Adrenal gland (tissue), 5 donors: ENCODE measurements around the gene ANTKMT.

Source experiments
- POLR2A ChIP-seq, 2 donors: fragments of 450-650 bp; IDR thresholded peaks; one replicate each; pipeline ENCODE4 v1.6.1; 2017; ENCODE audit warnings: antibody characterized with exemption in 2 of 2, mild to moderate bottlenecking in 2 of 2, moderate library complexity in 1 of 2
- TF ChIP-seq, protein P1 (sequence below), 6 experiments: fragments of 450-650 bp in 4 of 6; fragments of 200-600 bp in 2 of 6; sonication (generic) in 1 of 6; IDR thresholded peaks; 1 replicate in 5 of 6; 2 replicates in 1 of 6; pipeline versions ENCODE4 v1.5.1 to v1.8.0; 2016 to 2021; ENCODE audit warnings: antibody characterized with exemption in 6 of 6, mild to moderate bottlenecking in 2 of 6, moderate library complexity in 1 of 6
- donor health status: DM: no; HTN: no; CAD: no.

DNA sequence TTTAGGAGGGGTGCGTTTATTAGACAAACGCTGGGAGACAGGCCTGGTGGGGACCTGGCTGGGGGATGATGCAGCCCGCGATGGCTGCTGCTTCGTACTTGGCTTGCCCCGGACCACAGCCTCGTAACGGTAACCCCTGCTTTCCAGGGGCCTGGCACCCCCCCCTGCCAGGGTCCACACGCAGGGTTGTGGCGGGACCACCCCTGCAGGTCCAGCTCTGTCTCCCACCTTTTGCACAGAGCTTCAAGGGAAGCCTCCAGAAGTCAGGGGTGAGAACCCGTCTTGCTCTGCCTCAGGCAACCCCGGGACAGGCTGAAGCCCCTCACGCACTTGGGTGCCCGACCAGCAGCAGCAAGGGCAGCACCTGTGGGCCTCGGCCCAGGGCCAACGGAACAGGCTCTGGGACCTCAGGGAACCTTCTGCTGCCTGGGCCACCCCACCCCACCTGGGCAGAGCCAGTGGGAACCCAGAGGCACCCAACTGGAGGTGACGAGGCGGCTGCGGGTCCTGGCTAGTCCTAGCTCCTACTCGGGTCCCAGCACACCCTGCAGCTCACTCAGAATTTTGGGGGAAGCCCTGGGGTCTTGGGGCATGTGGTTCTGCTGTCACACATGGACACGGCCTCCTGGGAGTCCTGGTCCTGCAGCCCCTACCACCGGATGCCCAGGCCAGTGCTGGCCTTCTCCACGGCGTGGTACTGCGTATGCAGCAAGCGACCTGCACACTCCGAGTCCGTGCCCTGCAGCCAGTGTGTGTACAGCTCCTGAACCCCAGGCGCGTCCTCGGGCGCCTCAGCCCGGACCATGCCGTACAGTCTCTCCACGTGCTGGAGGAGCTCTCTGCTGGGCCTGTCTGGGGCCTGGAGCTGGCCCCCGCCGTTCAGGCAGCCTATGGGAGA lies 9.1 kb downstream of the ANTKMT start:
- TF ChIP-seq, protein P1, sequence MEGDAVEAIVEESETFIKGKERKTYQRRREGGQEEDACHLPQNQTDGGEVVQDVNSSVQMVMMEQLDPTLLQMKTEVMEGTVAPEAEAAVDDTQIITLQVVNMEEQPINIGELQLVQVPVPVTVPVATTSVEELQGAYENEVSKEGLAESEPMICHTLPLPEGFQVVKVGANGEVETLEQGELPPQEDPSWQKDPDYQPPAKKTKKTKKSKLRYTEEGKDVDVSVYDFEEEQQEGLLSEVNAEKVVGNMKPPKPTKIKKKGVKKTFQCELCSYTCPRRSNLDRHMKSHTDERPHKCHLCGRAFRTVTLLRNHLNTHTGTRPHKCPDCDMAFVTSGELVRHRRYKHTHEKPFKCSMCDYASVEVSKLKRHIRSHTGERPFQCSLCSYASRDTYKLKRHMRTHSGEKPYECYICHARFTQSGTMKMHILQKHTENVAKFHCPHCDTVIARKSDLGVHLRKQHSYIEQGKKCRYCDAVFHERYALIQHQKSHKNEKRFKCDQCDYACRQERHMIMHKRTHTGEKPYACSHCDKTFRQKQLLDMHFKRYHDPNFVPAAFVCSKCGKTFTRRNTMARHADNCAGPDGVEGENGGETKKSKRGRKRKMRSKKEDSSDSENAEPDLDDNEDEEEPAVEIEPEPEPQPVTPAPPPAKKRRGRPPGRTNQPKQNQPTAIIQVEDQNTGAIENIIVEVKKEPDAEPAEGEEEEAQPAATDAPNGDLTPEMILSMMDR (IDR thresholded peaks at IDR 0.05): no peak
- TF ChIP-seq POLR2A (IDR thresholded peaks at IDR 0.05): no peak
